Brain pericyte (primary cell): ENCODE results near the gene CDCA3.
"Not testable (repeated sequence)": the region's sequence is repeated elsewhere in the genome, so short reads cannot be mapped to it uniquely, and the experiment has no call there.

Experiments
- DNase-seq: peaks from one replicate; pipeline ENCODE4 v3.0.0-alpha.2; 2012; ENCODE audit warnings: low read depth, low spot score

The CDCA3 gene

DNA sequence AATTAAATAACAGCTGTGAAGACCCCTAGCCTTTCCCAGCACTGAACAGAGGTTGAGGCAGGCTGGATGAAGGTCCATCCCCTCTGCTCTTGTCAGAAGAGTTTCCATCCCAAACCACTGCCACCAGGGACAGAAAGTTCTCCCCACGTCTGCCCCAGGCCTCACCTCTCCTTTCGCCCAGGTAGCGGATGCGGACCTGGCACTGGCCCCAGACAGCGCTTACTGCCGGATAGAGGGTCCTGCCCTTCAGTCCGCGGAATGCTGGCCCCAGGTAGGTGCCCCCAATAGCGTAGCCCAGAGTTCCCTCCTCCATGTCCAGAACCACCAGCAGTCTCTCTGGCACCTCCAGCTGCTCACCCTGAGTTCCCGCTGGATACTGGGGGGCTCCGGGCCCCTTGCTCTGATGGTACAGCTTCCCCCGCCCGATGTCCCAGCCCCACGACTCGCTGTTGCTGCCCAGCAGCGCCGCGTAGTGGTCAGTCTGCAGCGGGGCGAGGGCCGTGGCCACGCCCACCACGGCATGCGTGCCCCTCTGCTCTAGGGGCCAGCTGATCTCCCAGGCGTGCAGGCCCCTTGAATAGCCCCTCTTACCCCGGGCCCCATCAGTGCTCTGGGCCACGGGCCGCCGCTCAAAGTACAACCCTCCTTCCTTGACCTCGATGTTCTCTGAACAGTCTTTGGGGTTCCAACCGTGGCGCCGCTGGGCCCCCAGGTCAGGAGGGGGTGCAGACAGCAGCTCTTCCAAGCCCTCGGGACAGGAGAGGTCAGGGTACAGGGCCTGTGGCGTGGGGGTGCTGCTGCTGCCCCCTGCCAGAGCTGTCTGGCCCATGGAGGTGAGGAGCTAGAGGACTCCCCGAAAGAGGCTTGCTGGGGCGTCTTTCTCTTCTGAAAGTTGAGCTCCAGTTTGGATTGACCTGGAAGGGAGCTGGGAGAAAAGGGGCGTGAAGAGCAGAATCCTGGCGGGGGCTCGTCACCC is 21.3 kb upstream of the CDCA3 start:
- DNase-seq: no peak

DNA sequence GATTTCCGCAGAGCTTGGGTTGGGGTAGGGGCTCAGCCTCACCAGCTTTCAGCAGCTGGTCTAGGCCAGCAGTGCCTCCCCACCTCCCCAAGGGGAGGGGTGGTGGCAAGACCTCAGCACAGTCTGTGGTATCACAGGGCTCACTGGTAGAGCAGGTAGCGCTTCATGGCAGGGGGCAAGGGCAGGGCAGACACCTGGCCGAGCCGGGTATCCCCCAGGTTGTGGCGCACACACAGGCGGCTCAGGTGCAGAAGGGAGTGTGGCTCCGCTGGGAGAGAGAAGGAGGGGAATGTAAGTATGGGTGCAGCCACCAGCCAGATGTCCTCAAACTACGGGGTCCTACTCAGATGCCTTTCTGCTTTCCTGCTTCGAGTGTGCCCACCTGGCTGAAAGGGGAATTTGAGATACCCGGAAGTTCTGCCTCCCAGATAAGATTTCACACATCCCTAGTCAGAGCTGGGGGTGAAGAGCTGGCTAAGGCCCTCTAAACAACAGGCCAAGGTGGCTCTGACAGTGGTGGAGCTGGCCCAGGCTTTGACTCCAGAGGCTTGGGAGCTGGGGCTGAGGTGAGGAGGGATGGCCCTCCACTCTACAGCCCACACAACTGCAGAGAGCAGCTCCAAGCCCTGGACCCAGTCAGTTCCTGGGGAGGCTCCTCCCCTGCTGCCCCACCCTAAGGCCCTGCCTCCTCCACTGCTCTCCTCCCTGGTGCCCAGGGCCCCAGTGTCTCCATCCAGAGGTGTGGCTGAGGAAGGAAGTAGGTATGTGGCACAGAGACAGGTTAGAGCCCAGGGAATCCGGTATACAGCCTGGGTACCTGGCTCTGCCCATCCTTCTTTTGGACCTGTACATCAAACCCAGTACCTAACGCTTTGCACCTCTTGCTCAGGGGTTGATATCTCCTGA is 20.2 kb upstream of the CDCA3 start:
- no peak for DNase-seq

DNA sequence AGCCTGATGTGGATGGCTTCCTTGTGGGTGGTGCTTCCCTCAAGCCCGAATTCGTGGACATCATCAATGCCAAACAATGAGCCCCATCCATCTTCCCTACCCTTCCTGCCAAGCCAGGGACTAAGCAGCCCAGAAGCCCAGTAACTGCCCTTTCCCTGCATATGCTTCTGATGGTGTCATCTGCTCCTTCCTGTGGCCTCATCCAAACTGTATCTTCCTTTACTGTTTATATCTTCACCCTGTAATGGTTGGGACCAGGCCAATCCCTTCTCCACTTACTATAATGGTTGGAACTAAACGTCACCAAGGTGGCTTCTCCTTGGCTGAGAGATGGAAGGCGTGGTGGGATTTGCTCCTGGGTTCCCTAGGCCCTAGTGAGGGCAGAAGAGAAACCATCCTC is 19.2 kb upstream of the CDCA3 start:
- DNase-seq: not testable (repeated sequence)

DNA sequence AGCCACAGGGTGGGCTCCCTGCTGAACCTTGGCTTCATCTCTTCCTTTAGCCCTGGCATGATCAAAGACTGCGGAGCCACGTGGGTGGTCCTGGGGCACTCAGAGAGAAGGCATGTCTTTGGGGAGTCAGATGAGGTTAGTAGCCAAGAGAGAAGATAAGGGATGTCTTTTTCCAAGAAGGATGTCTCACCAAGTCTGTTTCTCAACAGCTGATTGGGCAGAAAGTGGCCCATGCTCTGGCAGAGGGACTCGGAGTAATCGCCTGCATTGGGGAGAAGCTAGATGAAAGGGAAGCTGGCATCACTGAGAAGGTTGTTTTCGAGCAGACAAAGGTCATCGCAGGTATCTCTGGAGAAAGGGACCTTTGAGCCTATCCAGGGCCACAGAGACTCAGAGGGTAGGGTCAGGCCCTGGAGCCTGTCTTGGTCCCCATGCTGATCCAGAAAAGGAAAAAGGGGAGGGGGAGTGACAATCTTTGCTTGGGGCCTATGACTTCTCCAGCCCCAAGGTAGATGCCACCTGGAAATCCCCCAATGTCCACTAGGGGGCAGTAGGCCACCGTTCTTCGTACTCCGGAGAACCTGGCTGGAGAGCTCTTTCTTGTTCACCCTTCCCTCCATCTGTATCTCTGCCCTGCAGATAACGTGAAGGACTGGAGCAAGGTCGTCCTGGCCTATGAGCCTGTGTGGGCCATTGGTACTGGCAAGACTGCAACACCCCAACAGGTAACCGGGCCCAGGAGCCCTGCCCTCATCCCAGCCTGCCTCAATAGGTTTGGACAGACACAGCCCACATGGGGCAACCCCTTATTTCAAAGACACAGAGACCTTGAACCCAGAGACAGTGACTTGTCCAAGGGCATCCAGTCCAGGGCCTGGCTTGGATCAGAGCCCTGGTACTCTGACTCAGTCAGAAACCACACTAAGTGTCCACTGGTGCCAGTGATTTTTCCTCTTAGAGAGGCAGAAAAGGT is 18.2 kb upstream of the CDCA3 start:
- DNase-seq: no peak

GRCh38 chr12:6868211-6869048 is 17.3 kb upstream of the CDCA3 start:
- DNase-seq: no peak

GRCh38 chr12:6867413-6868210 is 16.5 kb upstream of the CDCA3 start, which contains the start of gene TPI1:
Gene TPI1, plus strand, starts transcription at chr12:6867531. Its CDS starts 36 bp downstream, at chr12:6867567.
- no peak for DNase-seq

- DNase-seq: no peak
These were observed 15.9 kb upstream of the CDCA3 start for GRCh38 chr12:6866920-6867412.

GRCh38 chr12:6866163-6866919 is 15.3 kb upstream of the CDCA3 start:
- no peak for DNase-seq

GRCh38 chr12:6865307-6865706 is 14.2 kb upstream of the CDCA3 start:
- not testable (repeated sequence) for DNase-seq

GRCh38 chr12:6863586-6864321 is 12.7 kb upstream of the CDCA3 start:
- DNase-seq: no peak

GRCh38 chr12:6863033-6863432 is 11.9 kb upstream of the CDCA3 start:
- no peak for DNase-seq

GRCh38 chr12:6861391-6861790 is 10.3 kb upstream of the CDCA3 start:
- no peak for DNase-seq

- no peak for DNase-seq
These were observed 9.9 kb upstream of the CDCA3 start for GRCh38 chr12:6860942-6861341.

- no peak for DNase-seq
These were observed 9.0 kb upstream of the CDCA3 start for GRCh38 chr12:6860116-6860515.

- DNase-seq: no peak
These were observed 7.7 kb upstream of the CDCA3 start for GRCh38 chr12:6858799-6859198.

- DNase-seq: no peak
These were observed 4.2 kb upstream of the CDCA3 start for GRCh38 chr12:6855322-6855721.

GRCh38 chr12:6854036-6854435 is 3.0 kb upstream of the CDCA3 start:
- DNase-seq: no peak

DNA sequence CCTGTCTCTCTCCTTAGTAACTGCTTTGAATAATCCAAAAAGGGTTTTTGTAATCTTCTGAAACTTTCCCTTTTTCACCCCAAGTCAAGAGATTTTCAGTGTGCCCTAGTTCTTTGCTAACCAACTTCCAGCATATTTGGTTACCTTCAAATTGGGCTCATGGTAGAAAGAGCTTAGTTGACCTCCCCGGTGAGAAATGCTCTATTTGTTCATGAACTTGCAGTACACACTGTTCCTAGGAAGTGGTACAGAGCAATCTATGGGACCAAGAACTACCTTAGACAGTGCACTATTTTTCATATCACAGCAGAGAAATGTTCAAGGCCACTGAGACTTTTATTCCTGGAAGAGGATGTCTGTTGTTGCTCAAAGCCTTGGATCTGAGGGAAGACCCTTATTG is 2.5 kb upstream of the CDCA3 start:
- no peak for DNase-seq
